ENCODE data around the gene ATG9B. TPM values are rescaled to one million over a fixed set of nuclear protein-coding genes. Genes with fewer than 3 reads are reported as not detected.

ATG9B gene
- total RNA-seq, 1 experiment from 2014 or later = 13.7 TPM

- no TSS peak for BruUV-seq (replicated peaks)
- H3K4me3 ChIP-seq = no peak overlapping the region
- H4K20me1 ChIP-seq (ENCODE audit: insufficient read depth) = no peaks in the 10 kb centered on the region
- CTCF ChIA-PET = interaction anchor here (0.6 kb wide), 1 partner anchor 310 kb away, joined by 6 read pairs; no protein-coding TSS in a partner anchor
- H3K79me2 ChIP-seq (ENCODE audit: low read depth) = no peaks in the 10 kb centered on the region
- H3K4me2 ChIP-seq = peak overlapping the region; percentile 40
- no peak overlapping the region for H3K27ac ChIP-seq
- intact Hi-C loops (cut with micrococcal nuclease; ENCODE audit: unreplicated experiment) = no loop called here
- POLR2A ChIA-PET (ENCODE audit: unreplicated experiment) = interaction anchor here (1.1 kb wide), 1 partner anchor 18 kb away, joined by 9 read pairs; the partner anchor contains the start of gene ABCB8
- no peaks in the 10 kb centered on the region for H3K9me2 ChIP-seq (ENCODE audit: insufficient read depth)
- peak; percentile 78 to 93 for DNase-seq
- no peak for TF ChIP-seq EZH2 (IDR thresholded peaks at IDR 0.05; ENCODE audit: low read depth)
- no peak for TF ChIP-seq CTCF (conservative IDR thresholded peaks at IDR 0.05)
- peaks cover 18% of the 10 kb centered on the region for H3K4me1 ChIP-seq (replicated peaks; ENCODE audit: insufficient read depth)
- H3K9me3 ChIP-seq (ENCODE audit: insufficient read depth, low read depth) = no peaks in the 10 kb centered on the region
- peaks cover 14% of the 10 kb centered on the region; the same call in 1 of the 2 replicates for H3F3A ChIP-seq (ENCODE audit: insufficient read depth, low read depth)
- H2AFZ ChIP-seq = no peak overlapping the region
- no peaks in the 10 kb centered on the region for H3K27me3 ChIP-seq (ENCODE audit: insufficient read depth, low read depth)
- H3K36me3 ChIP-seq (ENCODE audit: low read depth) = no peaks in the 10 kb centered on the region
Measured at GRCh38 chr7:151046603-151047573, 22.6 kb upstream of the ATG9B start.

- H3K27ac ChIP-seq = no peak overlapping the region
- H3K9me2 ChIP-seq (ENCODE audit: insufficient read depth) = no peaks in the 10 kb centered on the region
- H3K27me3 ChIP-seq (ENCODE audit: insufficient read depth, low read depth) = no peaks in the 10 kb centered on the region
- no peaks in the 10 kb centered on the region for H4K20me1 ChIP-seq (ENCODE audit: insufficient read depth)
- peaks cover 14% of the 10 kb centered on the region; the same call in 1 of the 2 replicates for H3F3A ChIP-seq (ENCODE audit: insufficient read depth, low read depth)
- intact Hi-C loops (cut with micrococcal nuclease; ENCODE audit: unreplicated experiment) = no loop called here
- H3K79me2 ChIP-seq (ENCODE audit: low read depth) = no peaks in the 10 kb centered on the region
- H3K4me3 ChIP-seq = no peak overlapping the region
- TF ChIP-seq CTCF (conservative IDR thresholded peaks at IDR 0.05) (no peak), EZH2 (IDR thresholded peaks at IDR 0.05; ENCODE audit: low read depth) (no peak)
- H3K4me2 ChIP-seq = no peak overlapping the region
- H3K36me3 ChIP-seq (ENCODE audit: low read depth) = no peaks in the 10 kb centered on the region
- no peak overlapping the region for H2AFZ ChIP-seq
- ChIA-PET CTCF (no interaction called here), POLR2A (ENCODE audit: unreplicated experiment) (no interaction called here)
- peaks cover 18% of the 10 kb centered on the region for H3K4me1 ChIP-seq (replicated peaks; ENCODE audit: insufficient read depth)
- DNase-seq = no peak
- no peaks in the 10 kb centered on the region for H3K9me3 ChIP-seq (ENCODE audit: insufficient read depth, low read depth)
- no TSS peak for BruUV-seq (replicated peaks)
Measured at GRCh38 chr7:151045967-151046366, 21.7 kb upstream of the ATG9B start.

GRCh38 chr7:151045262-151045661, 21.0 kb upstream of the ATG9B start:
- intact Hi-C loops (cut with micrococcal nuclease; ENCODE audit: unreplicated experiment) = no loop called here
- CTCF ChIA-PET = no interaction called here
- H4K20me1 ChIP-seq (ENCODE audit: insufficient read depth) = no peaks in the 10 kb centered on the region
- no peak overlapping the region for H2AFZ ChIP-seq
- H3F3A ChIP-seq (ENCODE audit: insufficient read depth, low read depth) = peaks cover 16% of the 10 kb centered on the region; the same call in 1 of the 2 replicates
- H3K4me3 ChIP-seq = no peak overlapping the region
- no peaks in the 10 kb centered on the region for H3K27me3 ChIP-seq (ENCODE audit: insufficient read depth, low read depth)
- POLR2A ChIA-PET (ENCODE audit: unreplicated experiment) = no interaction called here
- H3K4me2 ChIP-seq = no peak overlapping the region
- DNase-seq = no peak
- no TSS peak for BruUV-seq (replicated peaks)
- H3K79me2 ChIP-seq (ENCODE audit: low read depth) = no peaks in the 10 kb centered on the region
- TF ChIP-seq EZH2 (IDR thresholded peaks at IDR 0.05; ENCODE audit: low read depth) = no peak
- no peak for TF ChIP-seq CTCF (conservative IDR thresholded peaks at IDR 0.05)
- H3K36me3 ChIP-seq (ENCODE audit: low read depth) = no peaks in the 10 kb centered on the region
- no peaks in the 10 kb centered on the region for H3K9me2 ChIP-seq (ENCODE audit: insufficient read depth)
- H3K9me3 ChIP-seq (ENCODE audit: insufficient read depth, low read depth) = no peaks in the 10 kb centered on the region
- H3K27ac ChIP-seq = no peak overlapping the region
- peaks cover 20% of the 10 kb centered on the region for H3K4me1 ChIP-seq (replicated peaks; ENCODE audit: insufficient read depth)
